ENCODE data around the gene CCN5. TPM values are rescaled to one million over a fixed set of nuclear protein-coding genes. Genes with fewer than 3 reads are reported as not detected.

The CCN5 gene
- total and polyA plus RNA-seq, 2 of the 8 experiments (the other 6 are each of a cell fraction or from before 2014, with no cell fraction given): not detected

DNA sequence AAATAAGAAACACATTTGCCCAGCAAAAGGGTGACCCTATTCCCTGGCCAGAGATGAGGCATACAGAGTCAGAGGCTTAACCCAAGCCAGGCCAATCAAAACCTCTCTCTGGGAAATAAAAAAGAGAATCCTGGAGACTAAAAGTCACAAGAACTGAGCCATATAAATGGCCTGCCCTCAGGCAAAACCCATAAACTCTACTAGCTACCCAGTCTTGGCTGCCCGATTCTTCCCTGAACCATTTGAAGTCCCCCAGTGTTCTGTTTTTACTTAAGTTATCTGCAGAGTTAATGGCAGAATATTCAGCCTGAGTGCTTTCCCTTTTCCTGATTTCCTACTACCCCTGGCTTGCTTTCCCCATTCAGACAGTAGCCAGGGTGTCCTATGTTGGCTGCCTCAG lies 44.4 kb downstream of the CCN5 start:
- H2BK5ac ChIP-seq (ENCODE audit: low read depth, low read length): no peak overlapping the region
- no peak overlapping the region for H3K18ac ChIP-seq (ENCODE audit: extremely low read depth, low read length)
- H3K9ac ChIP-seq (replicated peaks in 1 of 4; ENCODE audit: extremely low read depth in 1 of 4, low read depth in 3 of 4, low read length in 3 of 4): no peak overlapping the region
- peaks cover 5% of the 10 kb centered on the region; the same call in 1 of the 2 replicates for H3K23me2 ChIP-seq (ENCODE audit: low read depth, low read length)
- FAIRE-seq (no peak), DNase-seq (ENCODE audit: low read depth in 1 of 2, low spot score in 2 of 2) (no peak)
- no peak overlapping the region for H3K4me3 ChIP-seq (ENCODE audit: extremely low read depth in 1 of 4, insufficient read depth in 2 of 4, low read depth in 3 of 4, low read length in 4 of 4)
- no peak overlapping the region for H4K91ac ChIP-seq (replicated peaks; ENCODE audit: insufficient read length, low read length)
- H3K4me1 ChIP-seq (replicated peaks in 1 of 4; ENCODE audit: control insufficient read depth in 3 of 4, insufficient read depth in 4 of 4, low read length in 3 of 4): 0 out of 7 replicates have a peak, but pooled peaks cover 0 to 2% (median 0%) of the 10 kb centered on the region in 4 experiments
- H3K23ac ChIP-seq (ENCODE audit: insufficient read length): no peak overlapping the region
- WGBS, 2 experiments (ENCODE audit: extremely low coverage in 1 of 2, insufficient coverage in 1 of 2, insufficient read length in 1 of 2, insufficient replicate concordance in 2 of 2, low coverage in 1 of 2, low lambda C conversion rate in 2 of 2, missing lambda C conversion rate in 1 of 2): 83% methylated on average over 1 of the region's 1 CpG; no CpG with 5 or more reads in 1 of the 2 experiments
- POLR2A ChIA-PET (ENCODE audit: partially characterized antibody): no interaction called here
- H3K9me3 ChIP-seq (ENCODE audit: insufficient read depth in 2 of 2, low read depth in 1 of 2, low read length in 1 of 2): no peaks in the 10 kb centered on the region
- H3K56ac ChIP-seq (replicated peaks; ENCODE audit: insufficient read length, low read depth, low read length): no peak overlapping the region
- no peak overlapping the region for H2BK120ac ChIP-seq (replicated peaks; ENCODE audit: low read depth, low read length)
- no peak overlapping the region for H2BK15ac ChIP-seq (ENCODE audit: low read length)
- peaks cover 0 to 9% of the 10 kb centered on the region in 2 experiments for H4K20me1 ChIP-seq (replicated peaks in 1 of 2; ENCODE audit: control insufficient read depth in 1 of 2, insufficient read depth in 2 of 2, low read length in 2 of 2)
- H3K79me2 ChIP-seq (ENCODE audit: control insufficient read depth in 1 of 2, insufficient read depth in 2 of 2, low read length in 2 of 2): no peaks in the 10 kb centered on the region
- H3K27me3 ChIP-seq (replicated peaks in 1 of 4; ENCODE audit: control insufficient read depth in 3 of 4, extremely low read depth in 1 of 4, insufficient read depth in 3 of 4, low read length in 3 of 4): no peaks in the 10 kb centered on the region
- H4K5ac ChIP-seq (ENCODE audit: insufficient read length, low read depth, low read length): no peak overlapping the region
- no peak overlapping the region for H2AFZ ChIP-seq (ENCODE audit: low read length)
- no peak overlapping the region for H4K8ac ChIP-seq (ENCODE audit: extremely low read depth, insufficient read depth, low read length)
- no peak overlapping the region for H2AK5ac ChIP-seq (ENCODE audit: low read depth, low read length)
- no peak overlapping the region for H3K4me2 ChIP-seq (ENCODE audit: insufficient read depth in 1 of 2, low read depth in 2 of 2, low read length in 2 of 2)
- TF ChIP-seq, protein P1, sequence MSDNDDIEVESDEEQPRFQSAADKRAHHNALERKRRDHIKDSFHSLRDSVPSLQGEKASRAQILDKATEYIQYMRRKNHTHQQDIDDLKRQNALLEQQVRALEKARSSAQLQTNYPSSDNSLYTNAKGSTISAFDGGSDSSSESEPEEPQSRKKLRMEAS (IDR thresholded peaks at IDR 0.05): no peak
- TF ChIP-seq HDAC2 (IDR thresholded peaks at IDR 0.05; ENCODE audit: borderline replicate concordance in 1 of 2, low read depth in 2 of 2, low read length in 2 of 2) (no peak), CREB1 (IDR thresholded peaks at IDR 0.05) (no peak), SP2 (IDR thresholded peaks at IDR 0.05; ENCODE audit: low read length) (no peak), CBX5 (IDR thresholded peaks at IDR 0.05; ENCODE audit: low read depth, low read length) (no peak), RNF2 (IDR thresholded peaks at IDR 0.05; ENCODE audit: borderline replicate concordance, low read depth, low read length, missing control alignments, poor library complexity, severe bottlenecking) (no peak), SIX5 (IDR thresholded peaks at IDR 0.05; ENCODE audit: low read depth, low read length) (no peak)
- TF ChIP-seq, protein P2, sequence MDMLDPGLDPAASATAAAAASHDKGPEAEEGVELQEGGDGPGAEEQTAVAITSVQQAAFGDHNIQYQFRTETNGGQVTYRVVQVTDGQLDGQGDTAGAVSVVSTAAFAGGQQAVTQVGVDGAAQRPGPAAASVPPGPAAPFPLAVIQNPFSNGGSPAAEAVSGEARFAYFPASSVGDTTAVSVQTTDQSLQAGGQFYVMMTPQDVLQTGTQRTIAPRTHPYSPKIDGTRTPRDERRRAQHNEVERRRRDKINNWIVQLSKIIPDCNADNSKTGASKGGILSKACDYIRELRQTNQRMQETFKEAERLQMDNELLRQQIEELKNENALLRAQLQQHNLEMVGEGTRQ (IDR thresholded peaks at IDR 0.05; ENCODE audit: low read length): no peak
- CTCF ChIA-PET (ENCODE audit: partially characterized antibody): interaction anchor here (1.1 to 17.1 kb wide), 3 partner anchors 12 to 32 kb away, joined by 3 to 256 read pairs (median 3); partner anchors contain the start of gene KCNK15
- no peaks in the 10 kb centered on the region for H3K79me1 ChIP-seq (ENCODE audit: low read depth, low read length)
- H2BK12ac ChIP-seq (ENCODE audit: low read depth, low read length): no peak overlapping the region
- peaks cover 0 to 9% (median 2%) of the 10 kb centered on the region in 4 experiments; a peak in 3 of 8 replicates for H3K36me3 ChIP-seq (ENCODE audit: control insufficient read depth in 2 of 4, insufficient read depth in 4 of 4, low read length in 3 of 4)
- no peak overlapping the region for H3K27ac ChIP-seq (ENCODE audit: low read depth, low read length)
- no peak overlapping the region for H2BK20ac ChIP-seq (ENCODE audit: low read length)
- no peak overlapping the region for H3K4ac ChIP-seq (replicated peaks; ENCODE audit: insufficient read length, low read depth, low read length)
- H3K14ac ChIP-seq (ENCODE audit: insufficient read length): no peak overlapping the region

Measured in H1 (cell line).